ENCODE results near the gene CALD1. TPM values are rescaled to one million over a fixed set of nuclear protein-coding genes. Genes with fewer than 3 reads are reported as not detected.

Gene CALD1, protein sequence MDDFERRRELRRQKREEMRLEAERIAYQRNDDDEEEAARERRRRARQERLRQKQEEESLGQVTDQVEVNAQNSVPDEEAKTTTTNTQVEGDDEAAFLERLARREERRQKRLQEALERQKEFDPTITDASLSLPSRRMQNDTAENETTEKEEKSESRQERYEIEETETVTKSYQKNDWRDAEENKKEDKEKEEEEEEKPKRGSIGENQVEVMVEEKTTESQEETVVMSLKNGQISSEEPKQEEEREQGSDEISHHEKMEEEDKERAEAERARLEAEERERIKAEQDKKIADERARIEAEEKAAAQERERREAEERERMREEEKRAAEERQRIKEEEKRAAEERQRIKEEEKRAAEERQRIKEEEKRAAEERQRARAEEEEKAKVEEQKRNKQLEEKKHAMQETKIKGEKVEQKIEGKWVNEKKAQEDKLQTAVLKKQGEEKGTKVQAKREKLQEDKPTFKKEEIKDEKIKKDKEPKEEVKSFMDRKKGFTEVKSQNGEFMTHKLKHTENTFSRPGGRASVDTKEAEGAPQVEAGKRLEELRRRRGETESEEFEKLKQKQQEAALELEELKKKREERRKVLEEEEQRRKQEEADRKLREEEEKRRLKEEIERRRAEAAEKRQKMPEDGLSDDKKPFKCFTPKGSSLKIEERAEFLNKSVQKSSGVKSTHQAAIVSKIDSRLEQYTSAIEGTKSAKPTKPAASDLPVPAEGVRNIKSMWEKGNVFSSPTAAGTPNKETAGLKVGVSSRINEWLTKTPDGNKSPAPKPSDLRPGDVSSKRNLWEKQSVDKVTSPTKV
- total RNA-seq, result 1,000 to 10,000 TPM; 1,513 to 2,575 (median 1,808) TPM

- peak within 1 kb of the TSS; percentile 57 to 100 for H3K4me3 ChIP-seq
- TF ChIP-seq, protein P1, sequence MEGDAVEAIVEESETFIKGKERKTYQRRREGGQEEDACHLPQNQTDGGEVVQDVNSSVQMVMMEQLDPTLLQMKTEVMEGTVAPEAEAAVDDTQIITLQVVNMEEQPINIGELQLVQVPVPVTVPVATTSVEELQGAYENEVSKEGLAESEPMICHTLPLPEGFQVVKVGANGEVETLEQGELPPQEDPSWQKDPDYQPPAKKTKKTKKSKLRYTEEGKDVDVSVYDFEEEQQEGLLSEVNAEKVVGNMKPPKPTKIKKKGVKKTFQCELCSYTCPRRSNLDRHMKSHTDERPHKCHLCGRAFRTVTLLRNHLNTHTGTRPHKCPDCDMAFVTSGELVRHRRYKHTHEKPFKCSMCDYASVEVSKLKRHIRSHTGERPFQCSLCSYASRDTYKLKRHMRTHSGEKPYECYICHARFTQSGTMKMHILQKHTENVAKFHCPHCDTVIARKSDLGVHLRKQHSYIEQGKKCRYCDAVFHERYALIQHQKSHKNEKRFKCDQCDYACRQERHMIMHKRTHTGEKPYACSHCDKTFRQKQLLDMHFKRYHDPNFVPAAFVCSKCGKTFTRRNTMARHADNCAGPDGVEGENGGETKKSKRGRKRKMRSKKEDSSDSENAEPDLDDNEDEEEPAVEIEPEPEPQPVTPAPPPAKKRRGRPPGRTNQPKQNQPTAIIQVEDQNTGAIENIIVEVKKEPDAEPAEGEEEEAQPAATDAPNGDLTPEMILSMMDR (IDR thresholded peaks at IDR 0.05), result no peak
- peak; percentile 84 to 89 for TF ChIP-seq POLR2A (IDR thresholded peaks at IDR 0.05)
- peak; percentile 97 for TF ChIP-seq POLR2AphosphoS5 (IDR thresholded peaks at IDR 0.05)
- TF ChIP-seq EP300 (IDR thresholded peaks at IDR 0.05), result peak; percentile 72
- H3K4me1 ChIP-seq, result peaks cover 6 to 32% (median 17%) of the 10 kb centered on the region in 3 donors
- peak; percentile 93 for ATAC-seq
- no peaks in the 10 kb centered on the region for H3K9me3 ChIP-seq
- WGBS, 2 donors (ENCODE audit: low coverage in 1 of 2), result 16 to 21% methylated on average over 5 to 8 of the region's 15 CpGs
- peak within 1 kb of the TSS; percentile 89 to 100 (median 94) for H3K27ac ChIP-seq
- H3K27me3 ChIP-seq, result no peaks in the 10 kb centered on the region
- H3K36me3 ChIP-seq, result no peaks in the 10 kb centered on the region
Measured at GRCh38 chr7:134778941-134779740, at the start of gene CALD1. TSS of gene CALD1 (plus strand) at chr7:134779634. CDS start at chr7:134867734, 88,100 bp downstream.

- TF ChIP-seq EP300 (IDR thresholded peaks at IDR 0.05), result no peak
- TF ChIP-seq POLR2AphosphoS5 (IDR thresholded peaks at IDR 0.05), result no peak
- TF ChIP-seq POLR2A (IDR thresholded peaks at IDR 0.05), result no peak
- TF ChIP-seq, protein P1 (IDR thresholded peaks at IDR 0.05), result no peak
- peak overlapping the region; percentile 76 to 89 (median 88) for H3K27ac ChIP-seq
- H3K9me3 ChIP-seq, result no peaks in the 10 kb centered on the region
- H3K27me3 ChIP-seq, result no peaks in the 10 kb centered on the region
- peak overlapping the region in 1 of 2 donors; percentile 2 for H3K4me3 ChIP-seq
- peaks cover 8 to 59% (median 27%) of the 10 kb centered on the region in 3 donors for H3K4me1 ChIP-seq
- WGBS, 2 donors (ENCODE audit: low coverage in 1 of 2), result 12 to 29% methylated on average over 3 of the region's 4 CpGs
- ATAC-seq, result peak; percentile 35
- H3K36me3 ChIP-seq, result no peaks in the 10 kb centered on the region
Measured at GRCh38 chr7:134729895-134730294, 49.5 kb upstream of the CALD1 start.

- ATAC-seq, result no peak
- H3K4me1 ChIP-seq, result peaks cover 8 to 57% (median 27%) of the 10 kb centered on the region in 3 donors
- H3K9me3 ChIP-seq, result no peaks in the 10 kb centered on the region
- no peaks in the 10 kb centered on the region for H3K27me3 ChIP-seq
- peak overlapping the region; percentile 76 to 89 (median 88) for H3K27ac ChIP-seq
- no peak for TF ChIP-seq EP300 (IDR thresholded peaks at IDR 0.05)
- TF ChIP-seq POLR2AphosphoS5 (IDR thresholded peaks at IDR 0.05), result peak; percentile 72
- H3K36me3 ChIP-seq, result no peaks in the 10 kb centered on the region
- 0 to 33% methylated on average over 1 of the region's 1 CpG for WGBS, 2 donors (ENCODE audit: low coverage in 1 of 2)
- H3K4me3 ChIP-seq, result peak overlapping the region in 1 of 2 donors; percentile 2
Measured at GRCh38 chr7:134730411-134730829, 49.0 kb upstream of the CALD1 start.

DNA sequence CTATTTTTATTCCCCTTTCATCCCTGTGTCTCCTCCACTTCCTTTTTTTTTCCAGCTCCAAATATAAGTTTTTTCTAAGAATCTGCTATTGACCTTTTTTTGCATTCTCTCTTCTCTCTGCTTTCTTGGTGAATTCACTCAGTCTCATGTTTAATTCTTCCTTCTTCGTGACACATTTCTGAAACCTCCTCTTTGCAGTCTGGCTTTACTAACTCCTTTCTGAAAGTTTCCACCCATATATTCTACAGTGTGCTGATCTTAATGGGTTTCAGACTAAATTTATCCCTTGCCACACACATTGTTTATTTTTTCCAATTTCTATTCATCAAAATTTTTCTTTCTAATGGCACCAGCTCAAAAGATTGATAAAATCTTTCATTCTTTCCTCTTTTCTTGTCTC lies 47.8 kb upstream of the CALD1 start:
- Histone ChIP-seq H3K4me1 (peaks cover 8 to 55% (median 27%) of the 10 kb centered on the region in 3 donors), H3K9me3 (no peaks in the 10 kb centered on the region), H3K27ac (peak overlapping the region in 2 of 4 donors; percentile 87 to 89), H3K36me3 (no peaks in the 10 kb centered on the region), H3K4me3 (no peak overlapping the region), H3K27me3 (no peaks in the 10 kb centered on the region)
- TF ChIP-seq, protein P1 (IDR thresholded peaks at IDR 0.05), result no peak
- TF ChIP-seq POLR2AphosphoS5 (IDR thresholded peaks at IDR 0.05) (no peak), POLR2A (IDR thresholded peaks at IDR 0.05) (no peak), EP300 (IDR thresholded peaks at IDR 0.05) (no peak)
- 12% methylated on average over 1 of the region's 1 CpG; no CpG with 5 or more reads in 1 of the 2 donors for WGBS, 2 donors (ENCODE audit: low coverage in 1 of 2)
- ATAC-seq, result no peak
